Posterior cingulate gyrus (tissue), 11 donors: ENCODE results near the gene ZNF423.

Experiments used
- DNase-seq, 10 donors: peaks; one replicate each; pipeline versions ENCODE4 v3.0.0 to v3.0.0-alpha.2; 2020 to 2021; ENCODE audit warnings: mixed read lengths in 3 of 10
- intact Hi-C: fragments of 100-400 bp; cut with DNase I; formaldehyde crosslinking; loops from one replicate; pipeline ENCODE4 v1.15.1; 2023

Gene ZNF423

DNA sequence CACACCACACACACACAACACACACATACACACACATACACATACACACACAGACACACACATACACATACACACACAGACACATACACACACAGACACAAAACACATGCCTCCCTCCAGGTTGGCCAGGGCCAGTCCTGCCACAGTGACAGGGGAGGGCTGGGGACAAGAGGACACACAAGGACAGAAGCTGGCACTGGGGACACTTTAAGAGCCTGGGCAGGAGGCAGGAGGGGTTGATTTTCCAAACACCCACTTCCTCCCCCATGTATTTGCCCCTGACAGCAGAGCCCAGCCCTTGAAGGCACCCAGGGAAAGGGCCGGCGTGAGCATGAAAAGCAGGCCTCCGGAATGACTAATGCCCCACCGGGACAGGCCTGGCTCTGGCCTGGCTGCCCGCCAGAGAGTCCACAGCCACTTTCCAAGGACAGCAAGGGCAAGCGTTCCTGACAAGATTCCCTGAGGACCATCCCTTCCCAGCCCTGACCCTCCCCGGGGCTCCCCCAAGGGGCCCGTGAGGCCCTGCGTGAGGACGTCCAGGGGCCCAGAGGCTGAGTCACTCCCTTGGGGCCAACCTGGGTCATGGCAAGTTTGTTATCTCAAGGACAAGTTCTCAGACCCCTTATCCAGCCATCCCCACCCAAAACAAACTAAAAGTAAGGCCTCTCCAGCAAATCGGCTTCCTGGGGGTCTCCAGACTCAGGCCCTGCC is 235.6 kb downstream of the ZNF423 start:
- DNase-seq: peak in 1 of 10 donors; percentile 32
- intact Hi-C loops: no loop called here

- no peak for DNase-seq
- intact Hi-C loops: no loop called here
Observed at GRCh38 chr16:49619811-49620157, 236.1 kb downstream of the ZNF423 start.

- intact Hi-C loops: no loop called here
- DNase-seq: no peak
Observed at GRCh38 chr16:49618955-49619354, 237.0 kb downstream of the ZNF423 start.

- DNase-seq: no peak
Observed at GRCh38 chr16:49617710-49618330, 238.1 kb downstream of the ZNF423 start.

DNA sequence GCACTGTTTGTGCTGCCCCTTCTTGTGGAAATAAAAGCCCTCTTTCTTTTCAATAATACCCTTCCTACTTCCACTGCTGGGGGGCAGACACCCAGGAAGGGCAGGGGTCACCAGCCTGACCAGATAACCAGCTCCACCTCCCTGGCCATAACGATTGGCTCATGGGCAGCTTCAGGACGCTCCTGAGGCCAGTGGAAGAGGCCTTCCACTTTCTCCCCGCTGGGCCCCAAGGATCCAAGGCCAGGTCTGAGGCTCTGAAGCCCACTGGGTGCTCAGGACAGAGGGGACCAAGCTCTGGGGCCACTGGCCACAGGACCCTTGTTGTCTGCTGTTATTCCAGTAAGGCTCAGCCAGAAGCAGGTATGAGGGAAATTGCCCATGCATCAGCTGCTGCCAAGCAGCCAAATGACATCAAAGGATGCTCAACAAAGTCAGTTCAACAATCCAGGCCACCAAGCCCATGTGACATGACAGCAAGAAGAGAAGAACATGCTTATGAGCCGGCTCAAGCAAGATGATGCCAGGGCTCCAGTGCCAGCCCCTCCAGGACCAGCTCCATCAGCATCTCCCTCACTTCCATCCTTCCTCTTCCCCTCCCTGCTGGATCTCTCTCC is 238.8 kb downstream of the ZNF423 start:
- intact Hi-C loops: no loop called here

More at GRCh38 chr16:49617710-49618330, 238.1 kb downstream of the ZNF423 start:
- intact Hi-C loops: no loop called here

DNA sequence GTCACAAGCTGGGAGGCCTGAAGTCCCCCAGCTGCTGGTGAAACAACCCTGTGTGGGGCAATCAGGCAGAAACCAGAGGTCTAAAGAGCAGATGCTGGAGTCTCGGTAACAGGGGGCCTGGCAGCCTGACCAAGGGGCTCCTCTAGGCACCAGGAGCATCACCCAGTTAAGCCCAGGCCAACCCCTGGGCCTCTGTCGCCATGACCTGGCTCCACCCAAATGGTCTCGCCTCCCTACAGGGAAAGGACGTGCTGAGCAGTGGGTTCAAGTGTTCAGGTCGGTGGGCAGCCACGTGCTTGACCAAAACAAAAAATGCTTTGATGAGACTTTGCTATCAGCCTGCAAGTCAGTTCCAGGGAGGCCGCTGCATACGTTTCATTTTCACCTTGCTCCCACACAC is 240.3 kb downstream of the ZNF423 start:
- no peak for DNase-seq
- intact Hi-C loops: no loop called here

More for the DNA sequence above, 238.8 kb downstream of the ZNF423 start:
- DNase-seq: no peak

GRCh38 chr16:49610983-49611382 is 244.9 kb downstream of the ZNF423 start:
- no peak for DNase-seq
- intact Hi-C loops: no loop called here

DNA sequence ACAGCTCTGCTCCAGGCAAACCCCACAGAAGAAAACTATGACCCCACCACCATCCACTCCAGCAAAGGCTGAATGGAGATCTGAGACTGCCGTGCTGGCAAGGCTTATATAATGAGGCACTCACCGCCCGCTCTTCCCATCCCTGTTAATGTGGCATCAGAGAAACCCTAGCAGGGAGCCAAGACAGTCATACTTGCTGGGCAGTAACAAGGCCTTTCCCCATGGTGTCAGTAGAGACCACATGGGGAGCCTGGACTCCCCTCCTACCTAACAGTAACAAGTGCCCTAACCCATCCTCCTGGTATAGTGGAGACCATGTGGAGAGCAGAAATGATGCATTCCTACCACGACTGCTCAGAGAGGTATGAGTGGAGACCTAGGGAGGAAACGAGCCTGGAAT is 247.1 kb downstream of the ZNF423 start:
- intact Hi-C loops: loop anchor here (5.0 kb wide), 1 partner anchor 249 kb away; the partner anchor contains the start of gene ZNF423
- DNase-seq: no peak

- DNase-seq: no peak
Observed at GRCh38 chr16:49608098-49608497, 247.8 kb downstream of the ZNF423 start.

GRCh38 chr16:49605536-49606254 is 250.2 kb downstream of the ZNF423 start:
- no peak for DNase-seq
- intact Hi-C loops: loop anchor here (5.0 kb wide), 1 partner anchor 252 kb away; the partner anchor contains the start of gene ZNF423

More at GRCh38 chr16:49608098-49608497, 247.8 kb downstream of the ZNF423 start:
- intact Hi-C loops: loop anchor here (5.0 kb wide), 1 partner anchor 249 kb away; the partner anchor contains the start of gene ZNF423

GRCh38 chr16:49604602-49605001 is 251.3 kb downstream of the ZNF423 start:
- DNase-seq: no peak
- intact Hi-C loops: loop anchor here (5.0 kb wide), 1 partner anchor 253 kb away; the partner anchor contains the start of gene ZNF423

- intact Hi-C loops: no loop called here
Observed at GRCh38 chr16:49603956-49604355, 252.0 kb downstream of the ZNF423 start.

DNA sequence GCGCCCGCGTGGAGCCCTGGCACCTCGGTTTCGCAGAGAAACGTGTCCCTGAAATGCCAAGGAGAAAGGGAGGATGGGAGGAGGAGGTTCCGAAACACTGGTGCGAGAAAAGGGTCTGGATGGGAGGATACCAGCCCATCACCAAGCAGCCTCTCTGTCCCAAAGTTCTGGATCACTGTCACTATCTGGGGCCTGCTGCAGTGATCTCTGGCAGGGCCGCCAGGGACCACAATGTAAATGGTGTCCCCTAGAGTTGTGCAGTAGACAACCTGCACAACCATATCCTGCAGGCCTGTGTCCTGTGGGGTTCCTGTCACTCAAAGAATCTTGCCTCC is 253.0 kb downstream of the ZNF423 start:
- intact Hi-C loops: no loop called here
- DNase-seq: no peak

More at GRCh38 chr16:49603956-49604355, 252.0 kb downstream of the ZNF423 start:
- DNase-seq: no peak

GRCh38 chr16:49602201-49602975 is 253.5 kb downstream of the ZNF423 start:
- intact Hi-C loops: no loop called here
- DNase-seq: no peak

DNA sequence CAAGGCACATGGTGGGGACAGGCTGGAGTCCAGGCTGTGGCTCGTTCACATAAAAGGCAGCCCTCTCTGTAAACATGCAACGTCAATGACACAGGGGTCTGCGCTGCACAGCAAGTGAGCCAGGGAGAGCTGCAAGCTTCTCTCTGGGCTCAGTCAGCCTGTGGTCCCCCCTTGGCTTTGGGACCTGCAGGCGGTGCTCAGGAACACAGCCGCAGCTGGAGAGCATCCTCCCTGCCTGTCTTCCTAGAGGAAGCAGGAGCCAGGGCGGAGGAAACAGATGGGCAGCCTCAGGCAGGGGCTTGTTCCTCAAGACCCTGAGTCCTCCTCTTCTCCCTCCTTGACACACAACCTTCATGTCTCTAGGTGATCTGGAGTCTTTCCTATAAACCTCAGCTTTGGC is 254.3 kb downstream of the ZNF423 start:
- intact Hi-C loops: no loop called here
- no peak for DNase-seq

GRCh38 chr16:49600976-49601375 is 254.9 kb downstream of the ZNF423 start:
- no peak for DNase-seq
- intact Hi-C loops: no loop called here

DNA sequence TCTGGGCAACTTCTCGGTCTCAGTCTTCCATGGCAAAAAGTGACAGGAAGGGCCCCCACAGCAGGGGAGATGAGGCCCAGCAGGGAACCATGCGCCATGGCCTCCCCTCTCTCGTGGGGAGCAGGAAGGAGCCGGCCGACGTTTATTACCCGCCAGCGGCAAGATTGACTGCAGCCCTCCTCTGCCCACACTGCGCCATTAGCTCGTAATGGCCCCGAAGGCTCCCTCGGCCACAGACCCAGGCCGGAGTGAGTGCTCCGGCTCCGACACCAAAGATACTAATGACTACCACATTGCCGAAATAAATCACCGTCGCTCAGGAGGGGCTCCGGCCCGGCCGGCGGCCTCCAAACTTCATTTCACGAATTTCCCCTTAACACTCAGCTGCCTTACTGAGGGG is 255.4 kb downstream of the ZNF423 start:
- intact Hi-C loops: no loop called here
- DNase-seq: no peak

GRCh38 chr16:49599704-49600103 is 256.2 kb downstream of the ZNF423 start:
- intact Hi-C loops: no loop called here
- DNase-seq: no peak

GRCh38 chr16:49599281-49599680 is 256.6 kb downstream of the ZNF423 start:
- no peak for DNase-seq
- intact Hi-C loops: no loop called here
